Esophagus squamous epithelium (tissue), 5 donors: ENCODE data around the gene MFNG. TPM values are rescaled to one million over a fixed set of nuclear protein-coding genes. Genes with fewer than 3 reads are reported as not detected.

ENCODE experiments used
- DNase-seq: peaks from one replicate; lab custom pipeline; 2025; lab: John Stamatoyannopoulos, UW
- H3K27ac ChIP-seq, 4 donors: fragments of 200-600 bp; sonication (generic); one replicate each; pipeline ENCODE4 v1.5.1; 2016 to 2019; ENCODE audit warnings: mild to moderate bottlenecking in 1 of 4
- H3K27me3 ChIP-seq, 4 donors: fragments of 200-600 bp; sonication (generic); 1 replicate in 3 of 4; 2 replicates in 1 of 4; pipeline versions ENCODE4 v1.5.1 to v1.6.0; 2017 to 2021; ENCODE audit warnings: antibody characterized with exemption in 1 of 4
- H3K36me3 ChIP-seq, 3 donors: fragments of 200-600 bp; sonication (generic); one replicate each; pipeline ENCODE4 v1.5.1; 2016 to 2019
- H3K4me1 ChIP-seq, 3 donors: fragments of 200-600 bp; sonication (generic); one replicate each; pipeline ENCODE4 v1.5.1; 2017 to 2019
- H3K4me3 ChIP-seq, 4 donors: fragments of 200-600 bp; sonication (generic); 1 replicate in 3 of 4; 2 replicates in 1 of 4; pipeline ENCODE4 v1.5.1; 2016 to 2019; ENCODE audit warnings: mild to moderate bottlenecking in 2 of 4, moderate library complexity in 1 of 4
- H3K9me3 ChIP-seq, 3 donors: fragments of 200-600 bp; sonication (generic); one replicate each; pipeline ENCODE4 v1.5.1; 2016 to 2019
- POLR2A ChIP-seq, 4 donors: fragments of 450-650 bp; IDR thresholded peaks; one replicate each; pipeline ENCODE4 v1.6.1; 2017; ENCODE audit warnings: antibody characterized with exemption in 4 of 4, mild to moderate bottlenecking in 4 of 4, moderate library complexity in 3 of 4
- WGBS, 2 donors: methylation state at CpG; one replicate each; pipeline ENCODE4 v1.1.5; 2018; 5-methylcytosine and 5-hydroxymethylcytosine counted together
- intact Hi-C: fragments of 100-400 bp; cut with DNase I; formaldehyde crosslinking; loops from one replicate; pipeline ENCODE4 v1.15.0; 2022
- total RNA-seq, 4 donors: library from RNA; depleted of rRNA; stranded (reverse); fragments of >200 nt; gene quantifications; one replicate each; pipeline ENCODE4 v1.1.0, GENCODE V29; 2016
- TF ChIP-seq, protein P1 (sequence below), 6 experiments: fragments of 450-650 bp in 4 of 6; fragments of 200-600 bp in 2 of 6; sonication (generic) in 2 of 6; IDR thresholded peaks; one replicate each; pipeline ENCODE4 v1.5.1; 2016 to 2019; ENCODE audit warnings: antibody characterized with exemption in 6 of 6, mild to moderate bottlenecking in 4 of 6, moderate library complexity in 4 of 6
- donor health status: DM: yes; HTN: yes; CAD: no.

The MFNG gene
- total RNA-seq, 4 donors from 2014 or later = 3.8 to 10.3 (median 7.9) TPM

- 68 to 73% methylated on average over 7 of the region's 7 CpGs for WGBS, 2 donors
Observed at GRCh38 chr22:37443977-37444376, 42.2 kb downstream of the MFNG start.

GRCh38 chr22:37443086-37443485 is 43.1 kb downstream of the MFNG start:
- peaks cover 0 to 77% (median 0%) of the 10 kb centered on the region in 4 donors for H3K27me3 ChIP-seq
- DNase-seq = no peak
- no peak overlapping the region for H3K4me3 ChIP-seq
- peaks cover 0 to 10% (median 8%) of the 10 kb centered on the region in 3 donors for H3K9me3 ChIP-seq
- H3K27ac ChIP-seq = no peak overlapping the region
- no peaks in the 10 kb centered on the region for H3K36me3 ChIP-seq
- no peak for TF ChIP-seq POLR2A (IDR thresholded peaks at IDR 0.05)
- TF ChIP-seq, protein P1, sequence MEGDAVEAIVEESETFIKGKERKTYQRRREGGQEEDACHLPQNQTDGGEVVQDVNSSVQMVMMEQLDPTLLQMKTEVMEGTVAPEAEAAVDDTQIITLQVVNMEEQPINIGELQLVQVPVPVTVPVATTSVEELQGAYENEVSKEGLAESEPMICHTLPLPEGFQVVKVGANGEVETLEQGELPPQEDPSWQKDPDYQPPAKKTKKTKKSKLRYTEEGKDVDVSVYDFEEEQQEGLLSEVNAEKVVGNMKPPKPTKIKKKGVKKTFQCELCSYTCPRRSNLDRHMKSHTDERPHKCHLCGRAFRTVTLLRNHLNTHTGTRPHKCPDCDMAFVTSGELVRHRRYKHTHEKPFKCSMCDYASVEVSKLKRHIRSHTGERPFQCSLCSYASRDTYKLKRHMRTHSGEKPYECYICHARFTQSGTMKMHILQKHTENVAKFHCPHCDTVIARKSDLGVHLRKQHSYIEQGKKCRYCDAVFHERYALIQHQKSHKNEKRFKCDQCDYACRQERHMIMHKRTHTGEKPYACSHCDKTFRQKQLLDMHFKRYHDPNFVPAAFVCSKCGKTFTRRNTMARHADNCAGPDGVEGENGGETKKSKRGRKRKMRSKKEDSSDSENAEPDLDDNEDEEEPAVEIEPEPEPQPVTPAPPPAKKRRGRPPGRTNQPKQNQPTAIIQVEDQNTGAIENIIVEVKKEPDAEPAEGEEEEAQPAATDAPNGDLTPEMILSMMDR (IDR thresholded peaks at IDR 0.05) = no peak
- intact Hi-C loops = no loop called here
- no peaks in the 10 kb centered on the region for H3K4me1 ChIP-seq
- WGBS, 2 donors = 80 to 84% methylated on average over 7 of the region's 7 CpGs

More at GRCh38 chr22:37443977-37444376, 42.2 kb downstream of the MFNG start:
- TF ChIP-seq, protein P1 (IDR thresholded peaks at IDR 0.05) = no peak
- no peak for TF ChIP-seq POLR2A (IDR thresholded peaks at IDR 0.05)
- Histone ChIP-seq H3K27ac (no peak overlapping the region), H3K4me1 (peaks cover 0 to 6% (median 0%) of the 10 kb centered on the region in 3 donors), H3K36me3 (no peaks in the 10 kb centered on the region), H3K9me3 (peaks cover 0 to 10% (median 8%) of the 10 kb centered on the region in 3 donors), H3K27me3 (peaks cover 0 to 80% (median 0%) of the 10 kb centered on the region in 4 donors), H3K4me3 (no peak overlapping the region)
- DNase-seq = no peak
- intact Hi-C loops = no loop called here

DNA sequence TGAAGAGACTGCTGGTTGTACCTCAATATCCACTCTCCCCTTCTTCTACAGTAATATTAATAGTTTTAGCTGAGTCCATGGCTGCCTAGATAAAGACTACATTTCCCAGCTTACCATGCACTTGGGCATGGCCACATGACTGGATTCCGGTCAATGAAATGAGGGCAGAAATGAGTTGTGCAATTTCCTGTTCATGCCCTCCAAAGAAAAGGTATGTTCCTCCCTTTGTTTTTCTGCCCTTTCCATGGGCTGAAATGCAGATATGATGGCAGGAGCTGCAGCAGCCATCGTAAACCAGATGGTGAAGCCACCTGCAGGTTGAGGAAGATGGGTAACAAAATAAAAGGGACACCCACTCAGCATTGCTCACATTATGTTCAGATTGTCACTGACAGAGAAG is 43.6 kb downstream of the MFNG start:
- Histone ChIP-seq H3K27me3 (peaks cover 0 to 77% (median 0%) of the 10 kb centered on the region in 4 donors), H3K9me3 (peaks cover 0 to 10% (median 8%) of the 10 kb centered on the region in 3 donors), H3K36me3 (no peaks in the 10 kb centered on the region), H3K4me1 (no peaks in the 10 kb centered on the region), H3K27ac (no peak overlapping the region), H3K4me3 (no peak overlapping the region)
- 53 to 59% methylated on average over 2 of the region's 2 CpGs for WGBS, 2 donors
- DNase-seq = no peak
- TF ChIP-seq, protein P1 (IDR thresholded peaks at IDR 0.05) = no peak
- TF ChIP-seq POLR2A (IDR thresholded peaks at IDR 0.05) = no peak
- intact Hi-C loops = no loop called here

DNA sequence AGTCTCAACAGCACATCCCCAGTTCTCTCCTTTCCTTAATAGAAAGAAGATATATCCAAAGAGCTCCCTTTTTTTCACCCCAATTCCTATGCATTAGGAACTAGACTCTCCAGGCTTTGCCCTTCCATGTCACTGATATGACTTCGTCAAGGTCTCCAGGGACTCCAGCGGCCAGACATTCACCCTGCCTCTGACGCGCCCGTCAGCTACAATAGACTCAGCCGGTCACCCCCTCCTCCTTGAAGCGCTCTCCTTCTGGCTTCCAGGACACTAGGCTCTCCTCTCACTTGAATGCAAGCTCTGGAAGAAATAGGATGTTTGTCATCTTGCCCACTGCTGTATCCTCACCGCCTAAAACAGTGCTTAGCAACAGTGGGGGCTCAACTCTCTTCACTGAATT is 44.0 kb downstream of the MFNG start:
- Histone ChIP-seq H3K36me3 (no peaks in the 10 kb centered on the region), H3K4me1 (no peaks in the 10 kb centered on the region), H3K9me3 (peaks cover 0 to 10% (median 8%) of the 10 kb centered on the region in 3 donors), H3K27me3 (peaks cover 0 to 76% (median 0%) of the 10 kb centered on the region in 4 donors), H3K27ac (no peak overlapping the region), H3K4me3 (no peak overlapping the region)
- intact Hi-C loops = no loop called here
- DNase-seq = no peak
- TF ChIP-seq, protein P1 (IDR thresholded peaks at IDR 0.05) = no peak
- no peak for TF ChIP-seq POLR2A (IDR thresholded peaks at IDR 0.05)
- WGBS, 2 donors = 60 to 63% methylated on average over 8 of the region's 8 CpGs

DNA sequence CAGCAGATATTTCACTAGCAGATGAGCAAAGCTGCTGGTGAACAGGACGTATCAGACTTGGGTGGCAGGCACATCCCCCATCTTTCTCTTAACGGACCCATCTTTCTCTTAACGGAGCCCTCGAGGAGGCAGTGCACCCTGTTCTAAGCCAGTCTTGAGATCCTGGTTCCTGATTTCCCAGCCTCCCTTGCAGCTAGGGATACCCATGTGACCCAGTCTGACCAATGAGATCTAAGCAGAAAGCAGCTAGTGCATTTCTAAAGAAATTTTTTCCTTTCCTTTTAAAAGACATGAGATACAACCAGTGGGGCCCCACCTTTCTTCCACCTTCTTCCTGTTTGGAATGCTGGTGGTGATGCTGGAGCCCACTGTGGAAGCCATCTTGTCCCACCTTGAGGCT is 45.3 kb downstream of the MFNG start:
- WGBS, 2 donors = 77 to 87% methylated on average over 4 of the region's 4 CpGs
- no peaks in the 10 kb centered on the region for H3K36me3 ChIP-seq
- DNase-seq = no peak
- peaks cover 0 to 65% (median 0%) of the 10 kb centered on the region in 4 donors for H3K27me3 ChIP-seq
- TF ChIP-seq, protein P1 (IDR thresholded peaks at IDR 0.05) = no peak
- no peak for TF ChIP-seq POLR2A (IDR thresholded peaks at IDR 0.05)
- peaks cover 0 to 10% (median 8%) of the 10 kb centered on the region in 3 donors for H3K9me3 ChIP-seq
- intact Hi-C loops = no loop called here
- no peak overlapping the region for H3K27ac ChIP-seq
- no peaks in the 10 kb centered on the region for H3K4me1 ChIP-seq
- H3K4me3 ChIP-seq = no peak overlapping the region
